Measurements from ENCODE around the gene CRYBB2.

Gene CRYBB2

GRCh38 chr22:25174156-25174887, 45.1 kb upstream of the CRYBB2 start:
- Histone ChIP-seq H3K79me2 (ENCODE audit: control insufficient read depth, low read length) (no peaks in the 10 kb centered on the region), H3K9me2 (replicated peaks; ENCODE audit: control insufficient read depth, low read length) (no peaks in the 10 kb centered on the region), H3F3A (ENCODE audit: control insufficient read depth, insufficient read depth) (no peaks in the 10 kb centered on the region), H3K27me3 (ENCODE audit: control insufficient read depth, low read length) (no peaks in the 10 kb centered on the region), H3K4me3 (ENCODE audit: low read length) (no peak overlapping the region), H4K20me1 (ENCODE audit: control insufficient read depth, insufficient read depth, low read depth, low read length) (no peaks in the 10 kb centered on the region; the same call in 1 of the 2 replicates), H3K9me3 (ENCODE audit: control insufficient read depth, insufficient read depth, low read length) (no peaks in the 10 kb centered on the region), H3K27ac (ENCODE audit: low read depth, low read length) (no peak overlapping the region), H3K36me3 (ENCODE audit: control insufficient read depth, low read length) (no peaks in the 10 kb centered on the region), H3K4me2 (ENCODE audit: low read length) (no peak overlapping the region), H3K4me1 (ENCODE audit: control insufficient read depth, low read length) (no peaks in the 10 kb centered on the region)
- TF ChIP-seq EZH2phosphoT487 (IDR thresholded peaks at IDR 0.05; ENCODE audit: borderline replicate concordance, low read length) (no peak), CTCF (IDR thresholded peaks at IDR 0.05; ENCODE audit: low read depth, low read length, poor library complexity, severe bottlenecking) (no peak)

GRCh38 chr22:25174888-25175411, 44.5 kb upstream of the CRYBB2 start:
- Histone ChIP-seq H3K36me3 (ENCODE audit: control insufficient read depth, low read length) (no peaks in the 10 kb centered on the region), H3K79me2 (ENCODE audit: control insufficient read depth, low read length) (no peaks in the 10 kb centered on the region), H3F3A (ENCODE audit: control insufficient read depth, insufficient read depth) (no peaks in the 10 kb centered on the region), H3K9me2 (replicated peaks; ENCODE audit: control insufficient read depth, low read length) (no peaks in the 10 kb centered on the region), H3K4me3 (ENCODE audit: low read length) (no peak overlapping the region), H3K27me3 (ENCODE audit: control insufficient read depth, low read length) (no peaks in the 10 kb centered on the region), H3K27ac (ENCODE audit: low read depth, low read length) (no peak overlapping the region), H4K20me1 (ENCODE audit: control insufficient read depth, insufficient read depth, low read depth, low read length) (no peaks in the 10 kb centered on the region; the same call in 1 of the 2 replicates), H3K9me3 (ENCODE audit: control insufficient read depth, insufficient read depth, low read length) (no peaks in the 10 kb centered on the region), H3K4me2 (ENCODE audit: low read length) (no peak overlapping the region), H3K4me1 (ENCODE audit: control insufficient read depth, low read length) (no peaks in the 10 kb centered on the region)
- TF ChIP-seq EZH2phosphoT487 (IDR thresholded peaks at IDR 0.05; ENCODE audit: borderline replicate concordance, low read length) (no peak), CTCF (IDR thresholded peaks at IDR 0.05; ENCODE audit: low read depth, low read length, poor library complexity, severe bottlenecking) (no peak)

GRCh38 chr22:25176175-25176574, 43.3 kb upstream of the CRYBB2 start:
- no peaks in the 10 kb centered on the region for H3K36me3 ChIP-seq (ENCODE audit: control insufficient read depth, low read length)
- no peaks in the 10 kb centered on the region for H3F3A ChIP-seq (ENCODE audit: control insufficient read depth, insufficient read depth)
- no peak overlapping the region for H3K4me2 ChIP-seq (ENCODE audit: low read length)
- no peaks in the 10 kb centered on the region for H3K27me3 ChIP-seq (ENCODE audit: control insufficient read depth, low read length)
- H3K79me2 ChIP-seq (ENCODE audit: control insufficient read depth, low read length), result no peaks in the 10 kb centered on the region
- TF ChIP-seq CTCF (IDR thresholded peaks at IDR 0.05; ENCODE audit: low read depth, low read length, poor library complexity, severe bottlenecking) (no peak), EZH2phosphoT487 (IDR thresholded peaks at IDR 0.05; ENCODE audit: borderline replicate concordance, low read length) (no peak)
- no peaks in the 10 kb centered on the region for H3K9me3 ChIP-seq (ENCODE audit: control insufficient read depth, insufficient read depth, low read length)
- no peak overlapping the region for H3K4me3 ChIP-seq (ENCODE audit: low read length)
- H4K20me1 ChIP-seq (ENCODE audit: control insufficient read depth, insufficient read depth, low read depth, low read length), result no peaks in the 10 kb centered on the region; the same call in 1 of the 2 replicates
- H3K27ac ChIP-seq (ENCODE audit: low read depth, low read length), result no peak overlapping the region
- no peaks in the 10 kb centered on the region for H3K9me2 ChIP-seq (replicated peaks; ENCODE audit: control insufficient read depth, low read length)
- no peaks in the 10 kb centered on the region for H3K4me1 ChIP-seq (ENCODE audit: control insufficient read depth, low read length)
